Stimulated activated CD4-positive, alpha-beta T cell treated with anti-CD3 and anti-CD28 coated beads, Interleukin-2, amount 100 ng/mL, for 48 hours (primary cell): ENCODE results near the gene SLC22A9.
"Not testable (repeated sequence)": the region's sequence is repeated elsewhere in the genome, so short reads cannot be mapped to it uniquely, and the experiment has no call there.

Experiments
- DNase-seq, 2 donors: peaks; one replicate each; pipeline ENCODE4 v3.0.0-alpha.2; 2020

Gene SLC22A9

DNA sequence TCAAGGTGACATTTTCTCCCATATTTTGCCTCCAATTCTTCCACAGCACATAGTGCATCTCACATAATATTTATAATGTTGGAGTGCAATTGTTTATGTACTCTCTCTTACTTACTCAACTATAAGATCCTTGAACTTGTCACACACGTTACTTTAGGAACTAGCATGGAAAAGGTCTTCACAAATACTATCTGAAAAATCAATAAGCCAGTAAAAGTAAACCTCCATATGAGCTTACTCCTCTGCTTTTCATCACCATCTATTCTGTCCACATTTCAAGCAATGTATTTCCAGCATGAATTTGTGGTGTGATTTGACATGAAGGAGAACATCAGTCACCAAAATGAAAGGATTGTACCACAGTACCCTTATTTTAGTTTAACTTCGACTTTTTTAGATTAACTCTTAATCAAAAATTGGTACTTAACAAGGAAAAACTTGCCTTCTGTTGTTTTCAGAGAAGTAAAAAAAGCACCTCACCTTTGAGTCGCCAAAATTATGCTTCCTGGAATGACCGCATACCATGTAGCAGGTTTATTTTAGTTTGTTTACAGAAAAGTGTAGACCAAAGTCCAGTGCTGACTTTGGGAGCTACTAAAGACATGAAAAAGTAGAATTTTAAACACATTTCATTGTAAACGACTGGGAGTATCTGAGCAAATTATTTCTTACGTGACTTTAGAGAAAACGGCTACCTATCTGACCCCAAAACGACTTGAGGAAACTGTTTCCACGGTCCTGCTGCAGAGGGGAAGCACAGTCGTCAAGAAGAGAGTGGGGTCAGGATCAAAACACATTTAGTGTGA is at the start of gene SLC22A9:
Gene SLC22A9 (plus strand): TSS at position 621 of the 806 bp plus-strand sequence. CDS start 272 bp downstream, outside the sequence.
- no peak for DNase-seq

DNA sequence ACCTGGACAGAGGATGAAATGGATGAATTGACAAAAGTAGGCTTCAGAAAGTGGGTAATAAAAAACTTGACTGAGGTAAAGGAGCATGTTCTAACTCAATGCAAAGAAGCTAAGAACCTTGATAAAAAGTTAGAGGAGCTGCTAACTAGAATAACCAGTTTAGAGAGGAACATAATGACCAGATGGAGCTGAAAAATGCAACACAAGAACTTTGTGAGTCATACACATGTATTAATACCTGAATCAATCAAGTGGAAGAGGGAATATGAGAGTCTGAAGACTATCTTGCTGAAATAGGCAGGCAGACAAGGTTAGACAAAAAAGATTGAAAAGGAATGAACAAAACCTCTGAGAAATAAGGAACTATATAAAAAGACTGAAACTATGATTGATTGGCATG is 47.9 kb upstream of the SLC22A9 start:
- no peak for DNase-seq

DNA sequence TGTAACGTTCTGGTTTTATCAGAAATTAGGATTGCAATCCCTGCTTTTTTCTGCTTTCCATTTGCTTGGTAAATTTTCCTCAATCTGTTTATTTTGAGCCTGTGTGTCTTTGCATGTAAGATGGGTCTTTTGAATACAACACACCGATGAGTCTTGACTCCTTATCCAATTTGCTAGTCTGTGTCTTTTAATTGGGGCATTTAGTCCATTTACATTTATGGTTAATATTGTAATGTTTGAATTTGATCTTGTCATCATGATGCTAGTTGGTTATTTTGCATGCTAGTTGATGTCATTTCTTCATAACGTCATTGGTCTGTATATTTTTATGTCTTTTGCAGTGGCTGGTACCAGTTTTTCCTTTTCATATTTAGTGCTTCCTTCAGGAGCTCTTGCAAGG is 34.5 kb upstream of the SLC22A9 start:
- not testable (repeated sequence) for DNase-seq

DNA sequence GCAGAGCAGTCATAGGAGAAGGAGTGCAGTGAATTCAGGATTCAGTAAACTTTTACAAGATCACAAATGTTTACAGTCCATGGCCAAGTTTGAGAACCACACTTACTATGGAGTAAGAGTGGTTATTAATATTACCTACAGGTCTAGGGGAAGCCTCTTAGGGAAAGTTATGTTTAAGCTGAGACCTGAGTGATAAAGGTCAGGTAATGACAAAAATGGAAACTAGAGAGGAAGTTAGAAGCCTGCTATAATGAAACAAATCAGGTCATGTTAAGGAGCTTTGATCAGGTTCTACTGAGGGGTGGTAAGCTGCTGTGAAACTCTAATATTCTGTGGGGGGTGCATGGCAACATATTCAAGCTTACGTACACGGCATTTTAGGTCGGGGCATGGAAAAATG is 32.5 kb upstream of the SLC22A9 start:
- DNase-seq, result no peak

DNA sequence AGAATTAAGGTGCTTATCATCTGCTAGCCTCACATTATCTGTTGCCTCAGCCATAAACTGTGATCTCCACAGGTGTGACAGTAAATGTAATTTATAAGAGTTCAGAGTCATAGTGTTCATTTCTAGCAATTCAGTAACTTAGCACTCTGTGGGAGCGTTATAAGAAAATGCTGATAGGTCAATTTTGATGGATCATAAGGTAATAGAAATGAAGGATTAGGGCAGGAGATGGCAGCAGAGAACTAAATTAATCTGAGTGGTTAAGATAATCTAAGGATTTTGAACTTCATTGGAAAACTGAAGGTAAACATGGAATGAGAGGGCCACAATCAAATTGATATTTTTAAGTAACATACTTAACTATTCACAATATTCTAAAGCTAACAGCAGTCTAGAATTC is 26.5 kb upstream of the SLC22A9 start:
- DNase-seq, result no peak

DNA sequence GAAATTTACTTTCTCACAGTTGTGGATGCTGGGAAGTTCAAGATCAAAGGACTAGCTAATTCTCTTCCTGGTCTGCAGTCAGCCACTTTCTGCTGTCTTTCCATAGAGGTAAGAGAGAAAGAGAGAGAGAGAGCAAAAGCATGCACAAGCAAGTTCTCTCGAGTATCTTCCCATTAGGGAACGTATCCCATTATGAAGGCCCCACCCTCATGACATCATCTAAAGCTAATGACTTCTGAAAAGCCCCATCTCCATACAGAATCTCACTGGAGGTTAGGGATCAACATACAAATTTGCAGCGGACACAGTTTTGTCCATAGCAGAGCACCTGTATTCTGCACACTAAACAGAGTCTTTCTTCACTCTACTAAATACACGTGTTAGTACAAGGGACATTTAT is 17.4 kb upstream of the SLC22A9 start:
- no peak for DNase-seq

DNA sequence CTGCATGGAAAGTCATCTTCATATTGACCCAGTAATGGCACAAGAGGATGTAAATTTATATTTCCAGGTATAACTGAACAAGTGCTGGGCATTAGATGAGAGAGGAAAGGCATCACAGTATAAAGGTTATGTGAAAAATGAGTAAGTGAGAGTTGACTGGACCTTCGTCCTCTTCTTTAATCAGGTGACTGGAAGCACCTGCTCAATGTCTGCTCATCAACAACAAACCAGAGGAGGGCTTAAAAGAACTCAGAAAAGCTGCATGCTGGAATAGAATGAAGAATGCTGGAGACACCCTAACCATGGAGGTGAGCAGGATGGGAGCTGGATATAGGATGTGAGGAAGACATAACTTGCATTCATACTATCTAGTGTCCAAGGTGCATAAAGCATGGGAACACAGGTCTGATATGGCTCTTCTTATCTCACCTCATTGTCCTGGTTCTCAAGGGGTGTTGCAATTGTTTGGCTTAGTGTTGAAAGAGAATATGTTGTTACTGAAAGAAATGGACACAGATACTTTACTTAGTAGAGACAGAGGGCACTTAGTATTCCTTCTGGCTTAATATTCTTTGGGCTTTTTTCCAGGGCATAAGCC is 7.3 kb upstream of the SLC22A9 start:
- DNase-seq, result no peak

DNA sequence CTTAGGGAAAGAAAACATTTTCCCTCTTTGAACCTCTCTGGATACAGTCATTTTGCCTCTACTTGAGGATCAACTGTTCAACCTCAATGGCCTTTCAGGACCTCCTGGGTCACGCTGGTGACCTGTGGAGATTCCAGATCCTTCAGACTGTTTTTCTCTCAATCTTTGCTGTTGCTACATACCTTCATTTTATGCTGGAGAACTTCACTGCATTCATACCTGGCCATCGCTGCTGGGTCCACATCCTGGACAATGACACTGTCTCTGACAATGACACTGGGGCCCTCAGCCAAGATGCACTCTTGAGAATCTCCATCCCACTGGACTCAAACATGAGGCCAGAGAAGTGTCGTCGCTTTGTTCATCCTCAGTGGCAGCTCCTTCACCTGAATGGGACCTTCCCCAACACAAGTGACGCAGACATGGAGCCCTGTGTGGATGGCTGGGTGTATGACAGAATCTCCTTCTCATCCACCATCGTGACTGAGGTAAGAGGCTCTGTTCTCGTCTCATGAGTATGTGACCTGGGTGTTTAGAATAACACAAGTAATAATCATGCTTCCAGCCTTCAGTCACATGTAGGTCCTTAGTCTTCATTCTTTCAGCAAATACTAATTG is 495 bp downstream of the SLC22A9 start:
- no peak for DNase-seq

DNA sequence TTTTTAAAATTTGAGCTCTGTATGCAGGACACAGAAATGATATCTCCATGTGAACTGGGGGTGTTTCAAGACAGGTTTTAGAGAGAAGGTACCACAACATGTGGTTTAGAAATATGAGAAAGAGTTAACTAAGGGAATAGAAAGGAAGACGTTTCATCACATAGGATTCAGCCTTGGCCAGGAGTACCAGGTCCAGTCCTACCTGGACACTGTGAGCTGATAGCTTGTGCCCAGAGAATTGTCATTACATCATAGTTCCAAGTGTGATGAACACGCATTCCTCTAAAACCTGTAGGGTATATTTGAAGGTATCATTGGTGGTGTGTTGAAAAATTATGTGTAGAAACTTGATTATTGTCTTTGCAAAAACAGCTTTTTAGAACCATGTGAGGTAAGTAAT is 1.8 kb downstream of the SLC22A9 start:
- no peak for DNase-seq

DNA sequence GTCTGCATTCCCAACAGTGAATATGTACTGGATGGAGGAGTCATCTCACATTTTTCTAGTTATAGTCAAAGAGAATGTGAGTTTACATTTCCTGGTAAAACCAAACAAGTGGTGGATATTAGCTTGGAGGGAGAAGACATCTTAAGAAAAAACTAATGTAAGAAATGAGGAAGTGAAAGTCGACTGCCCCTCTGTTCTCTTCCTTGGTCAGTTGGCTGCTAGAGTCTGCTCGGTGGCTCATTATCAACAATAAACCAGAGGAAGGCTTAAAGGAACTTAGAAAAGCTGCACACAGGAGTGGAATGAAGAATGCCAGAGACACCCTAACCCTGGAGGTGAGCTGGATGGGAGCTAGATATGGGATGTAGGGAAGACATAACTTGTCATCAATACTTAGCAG is 5.8 kb downstream of the SLC22A9 start:
- no peak for DNase-seq

DNA sequence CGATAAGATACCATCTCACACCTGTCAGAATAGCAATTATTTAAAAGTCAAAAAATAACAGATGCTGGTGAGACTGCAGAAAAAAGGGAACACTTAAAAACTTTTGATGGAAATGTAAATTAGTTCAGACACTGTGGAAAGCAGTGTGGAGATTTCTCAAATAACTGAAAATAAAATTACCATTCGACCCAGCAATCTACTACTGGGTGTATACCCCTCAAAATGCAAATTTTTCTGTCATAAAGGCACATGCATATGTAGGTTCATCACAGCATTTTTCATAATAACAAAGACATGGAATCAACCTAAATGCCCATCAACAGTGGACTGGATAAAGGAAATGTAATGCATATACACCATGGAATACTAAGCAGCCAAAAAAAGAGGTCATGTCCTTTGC is 10.5 kb downstream of the SLC22A9 start:
- no peak for DNase-seq

DNA sequence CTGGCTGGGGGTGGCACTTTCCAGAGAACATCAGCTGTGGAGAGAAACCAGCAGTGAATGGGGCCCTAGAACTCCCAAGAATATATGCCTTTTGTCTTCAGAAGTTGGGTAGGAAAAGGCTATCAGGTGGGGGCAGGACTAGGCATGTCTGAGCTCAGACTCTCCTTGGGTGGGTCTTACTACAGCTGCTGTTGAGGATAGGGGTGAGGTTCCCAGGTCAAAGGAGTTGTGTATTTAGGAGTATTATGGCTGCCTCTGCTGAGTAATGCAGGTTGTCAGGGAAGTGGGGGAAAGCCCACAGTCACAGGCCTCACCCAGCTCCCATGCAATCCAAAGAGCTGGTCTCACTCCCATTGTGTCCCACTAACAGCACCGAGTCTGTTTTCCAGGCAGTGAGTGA is 26.1 kb downstream of the SLC22A9 start:
- no peak for DNase-seq

DNA sequence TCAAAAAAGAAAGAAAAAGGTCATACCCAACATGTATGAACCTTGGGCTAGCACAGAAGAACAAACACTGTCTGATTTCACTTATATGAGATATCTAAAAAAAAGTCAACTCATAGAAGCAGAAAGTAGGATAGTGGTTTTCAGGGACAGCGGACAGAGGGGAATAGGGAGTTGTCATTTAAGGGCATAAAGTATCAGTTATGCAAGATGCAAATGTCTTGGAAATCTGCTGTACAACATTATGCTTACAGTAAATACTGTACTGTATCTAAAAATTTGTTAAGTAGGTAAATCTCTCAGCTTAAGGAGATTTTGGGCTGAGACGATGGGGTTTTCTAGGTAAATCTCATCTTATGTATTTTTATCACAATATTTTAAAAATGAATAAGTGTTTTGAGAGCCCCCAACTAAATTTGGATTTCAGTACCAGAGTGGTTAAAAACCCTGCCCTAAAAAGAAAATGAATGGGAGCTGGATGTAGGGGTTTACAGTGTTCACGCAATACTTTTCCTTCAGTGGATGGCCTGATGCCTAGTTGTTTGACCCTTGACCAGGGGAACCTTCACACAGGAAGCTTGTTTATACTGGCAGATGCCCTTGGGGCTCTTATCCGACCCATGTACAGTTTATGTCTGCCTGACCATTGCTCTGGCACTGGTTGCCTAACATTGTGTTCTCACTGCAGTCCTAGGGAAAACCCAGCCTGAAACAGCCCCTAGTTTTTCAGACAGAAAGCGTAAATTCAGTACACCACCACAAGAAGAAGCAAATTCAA is 34.8 kb downstream of the SLC22A9 start:
- no peak for DNase-seq

DNA sequence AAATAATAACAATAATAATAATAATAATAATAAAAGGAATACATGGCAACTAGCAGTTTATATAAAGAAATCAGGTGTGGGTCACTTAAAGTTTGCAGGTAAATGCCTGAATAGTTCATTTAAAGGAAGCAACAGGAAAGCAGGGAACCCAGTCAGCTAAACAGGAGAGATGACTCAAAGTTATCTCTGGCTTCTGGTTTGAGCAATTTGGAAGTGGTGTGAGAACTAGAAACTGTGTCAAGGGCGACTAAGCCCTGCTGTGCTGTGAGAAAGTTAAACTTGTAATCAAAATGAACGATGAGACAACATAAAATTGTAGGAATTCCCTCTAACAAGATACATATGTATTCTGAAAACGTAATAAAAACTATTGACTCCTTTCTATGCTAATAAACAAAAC is 35.5 kb downstream of the SLC22A9 start:
- no peak for DNase-seq

DNA sequence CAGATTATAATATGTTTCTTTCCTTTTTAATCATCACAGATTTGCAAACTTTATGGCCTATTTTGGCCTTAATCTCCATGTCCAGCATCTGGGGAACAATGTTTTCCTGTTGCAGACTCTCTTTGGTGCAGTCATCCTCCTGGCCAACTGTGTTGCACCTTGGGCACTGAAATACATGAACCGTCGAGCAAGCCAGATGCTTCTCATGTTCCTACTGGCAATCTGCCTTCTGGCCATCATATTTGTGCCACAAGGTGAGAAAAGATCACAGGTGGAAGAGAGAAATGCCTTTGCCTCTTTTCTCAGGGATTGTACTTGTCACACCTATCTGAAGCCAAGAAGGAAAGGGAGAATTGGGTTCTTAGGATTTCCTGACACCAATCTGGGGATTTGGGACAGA is 36.9 kb downstream of the SLC22A9 start:
- no peak for DNase-seq

DNA sequence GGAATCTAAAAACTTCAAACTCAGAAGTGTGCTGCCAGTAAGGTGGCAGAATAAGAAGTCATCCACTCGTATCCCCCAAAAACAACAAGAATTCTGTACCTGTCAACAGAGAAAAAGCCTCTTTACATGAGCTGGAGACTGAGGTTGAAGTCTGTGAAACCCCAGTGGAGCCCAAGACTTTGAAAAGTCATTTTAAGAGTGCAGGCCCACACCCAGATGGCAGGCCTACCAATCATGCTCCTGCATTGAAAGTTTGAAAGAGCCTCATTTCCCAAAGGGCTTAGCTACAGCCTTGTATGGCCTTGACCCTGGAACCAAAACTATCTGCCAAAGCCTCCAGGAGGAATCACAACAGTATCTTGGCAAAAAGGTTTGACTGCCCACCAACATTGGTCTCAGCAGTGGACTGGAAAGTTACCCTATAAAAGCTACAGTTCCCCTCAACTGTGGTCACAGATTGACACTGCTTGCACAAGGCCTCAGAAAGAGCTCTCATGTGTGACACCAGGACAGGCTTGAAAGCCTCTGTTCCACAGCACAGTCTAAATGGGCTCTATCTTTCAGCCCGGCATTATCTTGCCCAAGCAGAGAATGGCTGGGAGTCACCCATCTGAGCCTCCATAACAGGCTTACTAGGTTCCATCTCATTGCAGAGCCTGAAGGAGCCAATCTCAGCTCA is 47.7 kb downstream of the SLC22A9 start:
- no peak for DNase-seq

DNA sequence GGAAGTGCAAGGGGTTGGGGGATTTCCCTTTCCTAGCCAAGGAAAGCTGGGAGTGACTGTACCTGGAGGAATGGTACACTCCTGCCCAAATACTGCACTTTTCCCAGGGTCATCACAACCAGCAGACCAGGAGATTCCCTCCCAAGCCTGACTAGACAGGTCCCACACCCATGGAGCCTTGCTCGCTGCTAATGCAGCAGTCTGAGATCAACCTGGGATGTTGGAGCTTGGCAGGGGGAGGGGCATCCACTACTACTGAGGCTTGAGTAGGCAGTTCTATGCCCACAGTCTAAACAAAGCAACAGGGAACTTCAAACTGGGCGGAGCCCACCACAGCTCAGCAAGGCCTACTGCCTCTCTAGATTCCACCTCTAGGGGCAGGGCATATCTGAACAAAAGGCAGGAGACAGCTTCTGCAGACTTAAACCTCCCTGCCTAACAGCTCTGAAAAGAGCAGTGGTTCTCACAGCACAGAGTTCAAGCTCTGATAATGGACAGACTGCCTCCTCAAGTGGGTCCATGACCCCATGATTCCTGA is 58.5 kb downstream of the SLC22A9 start:
- no peak for DNase-seq

DNA sequence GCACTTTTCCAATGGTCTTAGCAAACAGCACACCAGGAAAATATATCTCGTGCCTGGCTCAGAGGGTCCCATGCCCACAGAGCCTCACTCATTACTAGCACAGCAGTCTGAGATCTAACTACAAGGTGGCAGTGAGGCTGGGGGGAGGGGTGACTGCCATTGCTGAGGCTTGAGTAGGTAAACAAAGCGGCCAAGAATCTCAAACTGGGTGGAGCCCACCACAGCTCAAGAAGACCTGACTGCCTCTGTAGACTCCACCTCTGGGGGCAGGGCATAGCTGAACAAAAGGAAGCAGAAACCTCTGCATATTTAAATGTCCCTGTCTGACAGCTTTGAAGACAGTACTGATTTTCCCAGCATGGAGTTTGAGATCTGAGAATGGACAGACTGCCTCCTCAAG is 61.1 kb downstream of the SLC22A9 start:
- not testable (repeated sequence) for DNase-seq

DNA sequence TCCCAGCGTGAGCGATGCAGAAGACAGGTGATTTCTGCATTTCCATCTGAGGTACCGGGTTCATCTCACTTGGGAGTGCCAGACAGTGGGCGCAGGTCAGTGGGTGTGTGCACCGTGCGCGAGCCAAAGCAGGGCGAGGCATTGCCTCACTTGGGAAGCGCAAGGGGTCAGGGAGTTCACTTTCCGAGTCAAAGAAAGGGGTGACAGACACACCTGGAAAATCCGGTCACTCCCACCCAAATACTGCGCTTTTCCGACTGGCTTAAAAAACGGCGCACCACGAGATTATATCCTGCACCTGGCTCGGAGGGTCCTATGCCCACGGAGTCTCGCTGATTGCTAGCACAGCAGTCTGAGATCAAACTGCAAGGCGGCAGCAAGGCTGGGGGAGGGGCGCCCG is 65.8 kb downstream of the SLC22A9 start:
- DNase-seq, result not testable (repeated sequence)

DNA sequence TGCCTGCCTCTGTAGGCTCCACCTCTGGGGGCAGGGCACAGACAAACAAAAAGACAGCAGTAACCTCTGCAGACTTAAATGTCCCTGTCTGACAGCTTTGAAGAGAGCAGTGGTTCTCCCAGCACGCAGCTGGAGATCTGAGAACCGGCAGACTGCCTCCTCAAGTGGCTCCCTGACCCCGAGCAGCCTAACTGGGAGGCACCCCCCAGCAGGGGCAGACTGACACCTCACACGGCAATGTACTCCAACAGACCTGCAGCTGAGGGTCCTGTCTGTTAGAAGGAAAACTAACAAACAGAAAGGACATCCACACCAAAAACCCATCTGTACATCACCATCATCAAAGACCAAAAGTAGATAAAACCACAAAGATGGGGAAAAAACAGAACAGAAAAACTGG is 66.2 kb downstream of the SLC22A9 start:
- not testable (repeated sequence) for DNase-seq

DNA sequence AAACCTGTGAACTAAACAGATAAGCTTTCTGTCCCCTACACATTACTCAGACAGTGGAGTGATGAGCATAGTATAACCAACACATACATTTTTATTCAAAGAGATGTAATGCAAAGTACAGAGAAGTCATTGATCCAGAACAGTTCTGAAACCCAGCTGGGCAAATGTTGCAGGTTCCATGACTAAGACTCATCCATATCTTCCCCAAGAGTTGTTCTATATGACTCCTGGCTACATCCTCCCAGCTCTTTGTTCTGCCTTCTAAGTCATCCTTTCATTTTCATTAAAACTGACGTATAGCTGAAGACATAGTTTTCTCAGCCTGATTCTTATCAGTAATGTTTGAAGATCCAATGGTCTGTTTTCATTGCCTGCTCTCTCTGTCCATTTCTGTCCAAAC is 74.1 kb downstream of the SLC22A9 start:
- peak in 1 of 2 donors; percentile 8 for DNase-seq

DNA sequence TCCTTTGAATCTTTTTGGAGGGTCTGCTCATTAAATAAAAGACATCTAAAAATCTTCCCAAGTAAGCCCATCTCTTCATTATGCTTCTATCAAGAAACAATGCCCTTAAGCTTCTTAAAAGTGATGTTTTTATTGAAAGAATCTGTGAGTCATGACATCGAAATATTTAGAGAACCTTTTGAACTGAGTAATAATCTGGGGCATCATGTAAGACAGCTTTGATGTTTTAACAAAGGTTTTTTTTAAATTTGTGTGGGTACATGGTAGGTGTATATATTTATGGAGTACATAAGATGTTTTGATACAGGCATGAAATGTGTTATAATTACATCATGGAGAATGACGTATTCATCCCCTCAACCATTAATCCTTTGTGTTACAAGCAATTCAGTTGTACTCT is 74.6 kb downstream of the SLC22A9 start:
- no peak for DNase-seq

DNA sequence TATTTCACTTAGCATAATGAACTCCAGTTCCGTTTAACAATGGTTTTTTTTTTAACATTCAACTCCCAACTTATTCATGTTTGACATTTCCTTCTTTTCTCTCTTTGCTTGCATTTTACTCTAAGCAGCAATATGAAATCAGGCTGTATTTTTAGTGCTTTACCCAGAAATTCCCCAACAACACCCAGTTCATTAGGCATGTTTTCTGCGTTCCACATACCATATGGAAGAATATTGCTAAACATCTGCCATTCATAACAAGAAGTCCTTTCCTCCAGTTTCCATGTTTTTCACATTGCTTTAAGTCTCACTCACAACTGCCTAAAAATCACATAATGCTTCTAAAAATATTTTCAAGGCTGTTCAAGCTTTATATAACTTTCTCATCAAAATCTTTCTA is 75.5 kb downstream of the SLC22A9 start:
- DNase-seq, result no peak
